ENCODE measurements around the gene PASK. TPM values are rescaled to one million over a fixed set of nuclear protein-coding genes. Genes with fewer than 3 reads are reported as not detected.

PASK gene
- total and polyA plus RNA-seq, 2 of the 4 experiments (the other 2 are of a cell fraction): 4.1 TPM

DNA sequence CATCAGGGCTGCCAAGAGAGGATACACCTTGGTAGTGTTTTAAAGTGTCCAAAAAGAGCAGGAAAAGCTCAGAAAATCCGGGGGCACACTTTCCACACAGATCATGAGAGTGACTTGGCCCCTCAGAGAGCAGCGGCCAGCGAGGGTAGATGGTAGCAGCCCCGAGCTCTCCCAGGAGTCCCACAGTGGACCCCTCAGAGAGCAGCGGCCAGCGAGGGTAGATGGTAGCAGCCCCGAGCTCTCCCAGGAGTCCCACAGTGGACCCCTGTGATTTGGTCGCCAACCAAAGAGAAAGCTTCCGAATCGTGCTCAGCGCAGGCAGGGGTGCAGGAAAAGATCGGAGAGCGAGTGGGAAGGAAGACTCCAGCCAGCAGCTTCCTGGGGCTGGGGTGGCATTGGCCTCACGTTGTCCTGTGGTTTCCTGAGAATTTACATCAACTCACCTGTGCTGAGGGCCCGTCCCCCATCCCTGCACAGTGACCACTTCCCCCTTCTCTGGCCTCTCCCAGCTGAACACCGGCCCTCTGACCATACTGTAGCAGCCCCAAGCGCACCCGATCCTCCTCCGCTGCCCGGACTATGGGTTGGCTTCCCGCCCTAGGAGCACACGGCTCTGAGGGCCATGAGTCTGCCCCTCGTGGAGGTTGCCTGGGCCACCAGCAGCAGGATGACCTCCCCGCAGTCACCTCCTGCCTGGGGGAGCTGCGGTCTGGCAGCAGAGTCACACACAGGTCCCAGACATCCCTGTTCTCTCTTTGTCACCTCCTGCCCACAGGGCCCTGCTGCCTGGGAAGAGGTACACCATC lies 80.9 kb downstream of the PASK start:
- 82% methylated on average over 12 of the region's 25 CpGs; no CpG with 5 or more reads in 1 of the 2 experiments for WGBS, 2 experiments (ENCODE audit: extremely low coverage in 2 of 2, insufficient read length in 1 of 2)
- no peak overlapping the region for H2AFZ ChIP-seq (replicated peaks; ENCODE audit: low read length, poor library complexity)
- H4K91ac ChIP-seq (ENCODE audit: insufficient read depth, low read depth, low read length): no peak overlapping the region
- ChIA-PET POLR2A (ENCODE audit: unreplicated experiment) (no interaction called here), CTCF (interaction anchor here (1.0 kb wide), 1 partner anchor 10 kb away, joined by 4 read pairs; no protein-coding TSS in a partner anchor)
- ATAC-seq (ENCODE audit: low read depth) (no peak), DNase-seq (no peak)
- no peaks in the 10 kb centered on the region for H3K4me1 ChIP-seq (ENCODE audit: control insufficient read depth, insufficient read depth, low read length)
- no peak overlapping the region for H2AK9ac ChIP-seq (replicated peaks; ENCODE audit: low read depth, low read length, poor library complexity)
- intact Hi-C loops (cut with micrococcal nuclease) (no loop called here), in situ Hi-C loops (cut with MboI; ENCODE audit: low sequenced_read_pairs) (no loop called here), dilution Hi-C loops (cut with HindIII; ENCODE audit: low sequenced_read_pairs, unreplicated experiment) (no loop called here)
- H3K4ac ChIP-seq (ENCODE audit: low read depth, low read length): no peak overlapping the region
- H3K4me2 ChIP-seq (ENCODE audit: low read depth, low read length): no peak overlapping the region
- no peaks in the 10 kb centered on the region for H3K79me1 ChIP-seq (ENCODE audit: low read depth in 1 of 2, low read length in 2 of 2)
- H3K18ac ChIP-seq (ENCODE audit: low read depth, low read length): no peak overlapping the region
- H4K8ac ChIP-seq (ENCODE audit: low read depth in 2 of 2, low read length in 2 of 2): no peak overlapping the region
- peaks cover 42% of the 10 kb centered on the region; the same call in 1 of the 2 replicates for H3K36me3 ChIP-seq (ENCODE audit: control insufficient read depth, insufficient read depth, low read length)
- no TSS peak for BruUV-seq (replicated peaks)
- no peaks in the 10 kb centered on the region for H4K20me1 ChIP-seq (ENCODE audit: insufficient read depth, low read length)
- no peaks in the 10 kb centered on the region for H3K9me1 ChIP-seq (ENCODE audit: insufficient read depth, low read length)
- H2BK120ac ChIP-seq (ENCODE audit: low read depth, low read length): no peak overlapping the region
- H3K4me3 ChIP-seq (ENCODE audit: insufficient read depth, low read depth, low read length): no peak overlapping the region
- no peak overlapping the region for H2BK15ac ChIP-seq (ENCODE audit: low read depth, low read length)
- H3K23ac ChIP-seq (ENCODE audit: low read depth, low read length): no peak overlapping the region
- H3K27ac ChIP-seq (ENCODE audit: insufficient read depth, low read length): no peak overlapping the region
- H2BK5ac ChIP-seq (ENCODE audit: low read depth, low read length, poor library complexity, severe bottlenecking): no peak overlapping the region
- H4K5ac ChIP-seq (ENCODE audit: low read depth, low read length): no peak overlapping the region
- H3K9ac ChIP-seq (ENCODE audit: low read depth, low read length): no peak overlapping the region
- H3K56ac ChIP-seq (ENCODE audit: extremely low read depth, insufficient read depth, low read length): no peak overlapping the region
- no peak overlapping the region for H3K14ac ChIP-seq (replicated peaks; ENCODE audit: low read depth, low read length)
- H3K9me3 ChIP-seq (ENCODE audit: control insufficient read depth, insufficient read depth, low read length): no peaks in the 10 kb centered on the region
- H2AK5ac ChIP-seq (ENCODE audit: low read depth, low read length): no peak overlapping the region
- H2BK20ac ChIP-seq (ENCODE audit: low read depth, low read length): no peak overlapping the region
- no peaks in the 10 kb centered on the region for H3K27me3 ChIP-seq (ENCODE audit: control insufficient read depth, insufficient read depth, low read length)
- no peak for TF ChIP-seq BHLHE40 (IDR thresholded peaks at IDR 0.05; ENCODE audit: low read depth, low read length)
- TF ChIP-seq MXI1 (IDR thresholded peaks at IDR 0.05; ENCODE audit: borderline replicate concordance, low read depth, low read length): no peak
- TF ChIP-seq, protein P1, sequence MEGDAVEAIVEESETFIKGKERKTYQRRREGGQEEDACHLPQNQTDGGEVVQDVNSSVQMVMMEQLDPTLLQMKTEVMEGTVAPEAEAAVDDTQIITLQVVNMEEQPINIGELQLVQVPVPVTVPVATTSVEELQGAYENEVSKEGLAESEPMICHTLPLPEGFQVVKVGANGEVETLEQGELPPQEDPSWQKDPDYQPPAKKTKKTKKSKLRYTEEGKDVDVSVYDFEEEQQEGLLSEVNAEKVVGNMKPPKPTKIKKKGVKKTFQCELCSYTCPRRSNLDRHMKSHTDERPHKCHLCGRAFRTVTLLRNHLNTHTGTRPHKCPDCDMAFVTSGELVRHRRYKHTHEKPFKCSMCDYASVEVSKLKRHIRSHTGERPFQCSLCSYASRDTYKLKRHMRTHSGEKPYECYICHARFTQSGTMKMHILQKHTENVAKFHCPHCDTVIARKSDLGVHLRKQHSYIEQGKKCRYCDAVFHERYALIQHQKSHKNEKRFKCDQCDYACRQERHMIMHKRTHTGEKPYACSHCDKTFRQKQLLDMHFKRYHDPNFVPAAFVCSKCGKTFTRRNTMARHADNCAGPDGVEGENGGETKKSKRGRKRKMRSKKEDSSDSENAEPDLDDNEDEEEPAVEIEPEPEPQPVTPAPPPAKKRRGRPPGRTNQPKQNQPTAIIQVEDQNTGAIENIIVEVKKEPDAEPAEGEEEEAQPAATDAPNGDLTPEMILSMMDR (conservative IDR thresholded peaks at IDR 0.05; ENCODE audit: low read depth, low read length): no peak
- TF ChIP-seq RFX5 (IDR thresholded peaks at IDR 0.05; ENCODE audit: low read depth, low read length): no peak
- TF ChIP-seq MAZ (IDR thresholded peaks at IDR 0.05; ENCODE audit: borderline replicate concordance, low read depth, low read length): no peak
- no peak for TF ChIP-seq SMC3 (IDR thresholded peaks at IDR 0.05; ENCODE audit: low read depth, low read length)
- no peak for TF ChIP-seq POLR2A (IDR thresholded peaks at IDR 0.05; ENCODE audit: low read depth, low read length)
- no peak for TF ChIP-seq CHD1 (IDR thresholded peaks at IDR 0.05; ENCODE audit: low read depth, low read length)
- TF ChIP-seq CEBPB (IDR thresholded peaks at IDR 0.05; ENCODE audit: low read depth, low read length): no peak
- no peak for TF ChIP-seq FOS (IDR thresholded peaks at IDR 0.05; ENCODE audit: low read depth, low read length)
- no peak for TF ChIP-seq RAD21 (IDR thresholded peaks at IDR 0.05; ENCODE audit: low read length)
- TF ChIP-seq, protein P2, sequence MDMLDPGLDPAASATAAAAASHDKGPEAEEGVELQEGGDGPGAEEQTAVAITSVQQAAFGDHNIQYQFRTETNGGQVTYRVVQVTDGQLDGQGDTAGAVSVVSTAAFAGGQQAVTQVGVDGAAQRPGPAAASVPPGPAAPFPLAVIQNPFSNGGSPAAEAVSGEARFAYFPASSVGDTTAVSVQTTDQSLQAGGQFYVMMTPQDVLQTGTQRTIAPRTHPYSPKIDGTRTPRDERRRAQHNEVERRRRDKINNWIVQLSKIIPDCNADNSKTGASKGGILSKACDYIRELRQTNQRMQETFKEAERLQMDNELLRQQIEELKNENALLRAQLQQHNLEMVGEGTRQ (IDR thresholded peaks at IDR 0.05; ENCODE audit: low read depth, low read length): no peak
- no peak for TF ChIP-seq NFE2L2 (IDR thresholded peaks at IDR 0.05; ENCODE audit: low read depth, low read length)
- TF ChIP-seq, protein P3, sequence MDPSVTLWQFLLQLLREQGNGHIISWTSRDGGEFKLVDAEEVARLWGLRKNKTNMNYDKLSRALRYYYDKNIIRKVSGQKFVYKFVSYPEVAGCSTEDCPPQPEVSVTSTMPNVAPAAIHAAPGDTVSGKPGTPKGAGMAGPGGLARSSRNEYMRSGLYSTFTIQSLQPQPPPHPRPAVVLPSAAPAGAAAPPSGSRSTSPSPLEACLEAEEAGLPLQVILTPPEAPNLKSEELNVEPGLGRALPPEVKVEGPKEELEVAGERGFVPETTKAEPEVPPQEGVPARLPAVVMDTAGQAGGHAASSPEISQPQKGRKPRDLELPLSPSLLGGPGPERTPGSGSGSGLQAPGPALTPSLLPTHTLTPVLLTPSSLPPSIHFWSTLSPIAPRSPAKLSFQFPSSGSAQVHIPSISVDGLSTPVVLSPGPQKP (IDR thresholded peaks at IDR 0.05; ENCODE audit: borderline replicate concordance, low read depth, low read length): no peak
- TF ChIP-seq MAFK (IDR thresholded peaks at IDR 0.05; ENCODE audit: low read depth, low read length): no peak

Measured in IMR-90 (cell line).